SIG-M5 (cell line): Measurements from ENCODE around the gene HHAT.
A peak's percentile ranks its signal among the peaks of the same experiment; 100 is the strongest.

Experiments
- DNase-seq: peaks from one replicate; lab custom pipeline; 2025; lab: John Stamatoyannopoulos, UW

HHAT gene

DNA sequence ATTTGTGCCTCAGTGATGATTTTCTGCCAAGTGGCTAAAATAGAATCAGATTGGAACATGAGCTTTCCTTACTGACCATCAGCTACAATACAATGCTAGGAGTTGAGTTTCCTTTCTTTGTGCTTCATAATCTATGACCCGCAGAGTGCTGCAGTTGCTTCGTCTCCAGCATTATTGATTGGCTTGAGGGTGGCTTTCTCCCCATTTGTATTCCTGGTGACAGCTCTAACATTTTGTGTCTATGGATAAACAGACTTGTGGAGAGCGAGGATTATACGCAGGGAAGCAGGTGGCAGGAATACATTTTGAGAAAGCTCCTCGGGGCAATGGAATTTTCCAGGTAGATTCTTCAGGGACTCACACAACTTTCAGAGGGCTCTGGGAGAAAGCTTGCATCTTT is 223.2 kb downstream of the HHAT start:
- DNase-seq: no peak

DNA sequence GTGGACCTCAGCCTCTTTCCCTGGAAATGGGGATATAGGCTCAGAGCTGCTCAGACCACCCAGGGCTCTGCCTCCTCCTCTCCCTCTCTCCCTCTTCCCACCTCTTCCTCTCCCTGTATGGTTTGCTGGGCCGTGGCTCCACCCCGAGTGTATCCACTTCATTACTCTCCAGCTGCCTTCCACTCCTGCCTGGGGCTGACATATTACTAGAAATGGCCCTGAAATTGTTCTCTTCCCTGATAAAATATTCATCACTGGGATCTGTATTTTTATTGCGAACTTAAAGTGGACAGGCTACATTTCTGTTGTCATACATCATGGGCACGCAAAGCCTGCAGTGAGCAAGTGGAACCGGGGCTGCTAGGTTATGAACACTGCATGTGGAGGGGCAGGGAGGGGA is 225.0 kb downstream of the HHAT start:
- no peak for DNase-seq

DNA sequence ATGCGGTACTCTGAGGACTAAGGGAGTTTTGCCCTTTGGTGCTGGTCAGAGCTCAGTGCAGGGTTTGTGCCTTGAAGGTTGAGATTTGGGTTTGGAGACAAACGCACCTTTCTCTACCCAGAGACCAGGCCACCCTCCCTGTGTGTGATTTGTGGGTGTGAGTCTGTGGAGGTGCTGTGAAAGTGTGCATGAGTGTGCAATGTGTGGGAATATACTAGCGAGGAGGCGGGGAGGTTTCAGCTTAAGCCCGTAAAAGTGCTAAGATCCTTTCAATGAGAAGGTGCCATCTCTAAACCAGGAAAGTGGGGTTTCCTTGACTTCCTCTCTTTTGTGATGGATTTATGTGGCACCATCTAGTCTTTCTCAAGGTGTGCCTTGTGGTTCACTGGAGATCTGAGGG is 225.7 kb downstream of the HHAT start:
- no peak for DNase-seq

DNA sequence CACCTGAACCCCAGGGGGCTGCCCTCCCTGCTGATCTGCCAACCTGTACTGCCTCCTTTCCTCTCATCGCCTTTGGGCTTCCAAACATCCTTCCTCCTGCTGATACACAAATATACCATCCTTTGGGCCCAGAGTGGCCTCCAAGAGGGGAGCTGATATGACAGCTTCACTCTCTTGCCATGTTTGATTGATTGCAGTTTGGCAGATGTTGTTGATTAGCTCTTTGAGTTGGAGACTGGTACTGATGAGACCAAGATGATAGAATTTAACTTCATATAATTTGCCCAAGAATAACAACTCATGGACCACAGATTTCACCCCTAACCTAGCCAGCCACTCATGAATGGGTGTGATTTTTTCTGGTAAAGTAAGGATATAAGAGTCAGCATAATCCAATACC is 227.8 kb downstream of the HHAT start:
- DNase-seq: no peak

DNA sequence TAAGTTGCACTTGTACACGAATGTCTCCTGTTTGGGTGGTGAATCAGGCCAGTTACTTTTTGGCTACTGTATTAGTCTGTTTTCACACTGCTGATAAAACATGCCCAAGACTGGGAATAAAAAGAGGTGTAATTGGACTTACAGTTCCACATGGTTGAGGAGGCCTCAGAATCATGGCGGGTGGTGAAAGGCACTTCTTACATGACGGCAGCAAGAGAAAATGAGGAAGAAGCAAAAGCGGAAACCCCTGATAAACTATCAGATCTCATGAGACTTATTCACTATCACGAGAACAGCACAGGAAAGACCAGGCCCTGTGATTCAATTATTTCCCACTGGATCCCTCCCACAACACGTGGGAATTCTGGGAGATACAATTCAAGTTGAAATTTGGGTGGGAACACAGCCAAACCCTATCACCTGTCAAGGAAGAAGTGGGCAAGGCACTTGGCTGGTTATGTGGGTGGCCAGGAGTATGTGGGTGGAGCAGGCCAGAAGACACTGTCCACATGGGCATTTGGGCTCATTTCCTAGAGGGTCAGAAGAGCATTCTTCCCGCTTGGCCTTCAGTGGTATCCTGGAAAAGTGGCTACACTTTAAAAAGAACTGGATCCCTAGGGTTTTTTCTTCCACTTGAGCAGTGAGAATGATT is 228.8 kb downstream of the HHAT start:
- DNase-seq: no peak

DNA sequence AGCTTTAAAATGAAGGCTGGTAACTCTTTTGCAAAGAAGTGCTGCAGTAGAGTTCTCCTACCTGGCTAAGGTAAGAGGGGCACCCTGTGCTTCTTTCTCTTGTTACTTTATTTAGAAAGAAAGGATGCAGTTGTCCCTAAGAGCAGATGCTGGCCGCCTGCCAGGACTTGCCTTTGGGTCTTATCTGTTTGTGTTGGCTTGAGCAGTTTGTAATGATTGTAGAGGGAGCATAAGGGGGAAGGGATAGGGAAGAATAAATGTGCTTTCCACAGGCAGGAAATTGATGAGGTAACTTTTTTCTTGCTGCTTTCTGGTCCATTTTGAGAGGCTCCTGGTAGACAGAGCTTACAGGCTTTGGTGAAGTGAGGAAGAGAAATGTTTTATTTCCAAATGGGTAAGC is 229.6 kb downstream of the HHAT start:
- no peak for DNase-seq

DNA sequence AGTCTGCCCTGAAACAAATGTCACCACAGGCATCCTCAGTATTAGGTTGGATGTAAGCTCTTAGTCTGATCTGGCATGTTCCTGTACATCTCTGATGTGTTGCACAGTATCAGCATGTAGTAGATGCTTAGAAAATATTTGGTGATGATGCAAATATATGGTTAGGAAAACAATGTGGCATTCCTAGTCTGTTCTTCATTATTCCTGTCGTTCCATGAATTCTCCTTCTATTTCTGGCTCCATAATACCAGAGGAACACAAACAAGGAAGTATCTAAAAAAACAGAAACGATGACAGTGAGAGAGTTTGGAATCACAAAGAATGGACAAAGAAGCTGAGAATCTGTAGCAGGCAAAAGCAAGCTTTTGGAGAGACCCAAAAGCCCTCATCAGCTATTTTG is 236.6 kb downstream of the HHAT start:
- no peak for DNase-seq

DNA sequence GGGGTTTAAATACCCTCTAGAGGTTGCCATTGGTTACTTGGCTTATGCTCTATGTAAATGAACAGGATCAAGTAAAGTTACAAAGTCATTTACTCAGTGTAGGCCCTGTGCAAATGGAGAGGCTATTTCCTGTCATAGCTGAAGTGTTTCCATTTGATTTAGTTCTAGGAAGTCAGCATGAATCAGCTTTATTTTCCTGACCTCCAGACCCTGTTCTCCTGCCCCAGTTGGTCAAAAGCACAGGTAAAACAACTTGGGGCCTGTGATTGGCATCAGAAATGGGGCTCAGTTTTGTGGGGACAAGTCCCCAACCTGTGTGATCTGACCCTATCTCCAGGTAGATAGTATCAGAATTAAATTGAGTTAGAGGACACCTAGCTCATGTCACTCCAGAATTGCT is 239.9 kb downstream of the HHAT start:
- DNase-seq: no peak

DNA sequence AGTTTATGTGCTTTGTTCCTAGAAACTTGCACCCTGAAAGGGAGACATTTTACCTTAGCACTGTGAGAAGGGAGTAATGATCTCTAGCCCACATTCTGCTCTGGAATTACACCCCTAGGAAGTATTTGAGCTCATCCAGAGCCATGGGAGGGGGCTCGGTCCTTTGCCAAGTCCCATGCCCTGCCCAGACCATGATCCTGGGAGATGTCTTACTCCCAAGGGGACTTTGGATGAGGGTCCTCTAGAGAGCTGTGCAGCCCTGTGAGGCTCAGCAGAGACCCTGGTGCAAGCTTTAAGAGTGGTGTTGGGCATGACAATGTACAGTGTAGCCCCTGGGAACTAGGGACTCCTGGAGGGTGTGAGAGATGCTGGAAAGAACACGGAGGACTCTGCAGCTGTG is 241.4 kb downstream of the HHAT start:
- no peak for DNase-seq

DNA sequence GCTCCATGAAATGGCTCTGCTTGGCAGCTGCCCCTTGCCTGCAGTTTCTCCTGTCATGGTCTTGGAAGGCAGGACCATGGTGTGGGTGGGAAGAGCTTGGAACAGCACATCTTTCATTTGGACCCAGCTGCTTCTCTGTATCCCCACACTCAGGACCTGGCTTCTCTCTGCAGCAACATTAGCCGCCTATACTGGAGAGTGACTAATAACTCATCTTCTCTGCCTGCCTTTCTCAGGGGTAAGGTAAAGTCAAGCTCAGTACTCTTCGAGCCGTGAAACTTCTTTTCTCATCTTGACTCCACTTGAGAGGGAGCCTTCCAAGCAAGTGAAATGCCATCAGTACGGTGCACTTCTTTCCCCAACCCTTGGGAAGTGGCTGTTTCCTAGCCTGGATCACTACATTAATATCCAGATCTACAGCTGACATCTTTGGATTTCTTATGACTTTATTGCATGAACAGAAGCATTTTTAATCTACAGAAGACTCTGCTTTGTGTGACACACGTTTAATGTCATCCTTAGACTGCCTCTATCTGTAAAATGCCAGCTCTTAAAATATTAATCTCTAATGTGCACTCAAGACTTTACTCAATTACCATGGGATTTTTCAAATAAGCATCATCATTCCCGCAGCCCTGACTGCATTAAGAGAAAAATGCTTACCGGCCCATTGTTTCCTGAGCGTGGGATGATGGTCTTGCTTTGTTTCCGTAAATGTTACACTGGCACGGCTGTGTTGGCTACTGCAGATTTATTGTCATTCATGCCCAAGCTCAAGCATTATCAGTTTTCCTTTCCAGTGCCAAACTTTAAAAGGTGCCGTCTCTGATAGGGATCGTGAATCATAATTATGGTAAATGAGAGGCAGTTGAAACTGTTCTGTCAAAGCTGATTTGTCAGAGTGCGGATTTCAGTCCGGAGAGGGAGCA is 242.9 kb downstream of the HHAT start:
- no peak for DNase-seq

DNA sequence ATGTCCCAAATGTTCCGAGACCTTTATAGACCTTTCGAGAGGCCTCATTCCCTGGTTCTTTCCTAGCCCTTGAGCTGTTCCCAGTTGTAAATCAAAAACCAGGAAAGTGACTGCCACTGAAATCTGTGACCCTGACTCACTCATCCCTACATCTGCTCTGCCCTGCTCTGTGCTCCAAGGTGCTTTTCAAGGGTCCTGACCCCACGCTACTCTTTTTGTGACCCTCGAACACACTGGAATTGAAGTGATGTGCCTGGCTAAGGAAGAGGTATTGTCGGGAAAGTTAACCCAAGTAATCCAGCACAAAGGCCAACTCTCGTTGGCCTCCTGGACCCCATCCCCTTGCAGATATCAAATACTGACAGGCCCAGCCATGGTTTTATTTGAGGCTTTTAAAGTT is 244.4 kb downstream of the HHAT start:
- no peak for DNase-seq

DNA sequence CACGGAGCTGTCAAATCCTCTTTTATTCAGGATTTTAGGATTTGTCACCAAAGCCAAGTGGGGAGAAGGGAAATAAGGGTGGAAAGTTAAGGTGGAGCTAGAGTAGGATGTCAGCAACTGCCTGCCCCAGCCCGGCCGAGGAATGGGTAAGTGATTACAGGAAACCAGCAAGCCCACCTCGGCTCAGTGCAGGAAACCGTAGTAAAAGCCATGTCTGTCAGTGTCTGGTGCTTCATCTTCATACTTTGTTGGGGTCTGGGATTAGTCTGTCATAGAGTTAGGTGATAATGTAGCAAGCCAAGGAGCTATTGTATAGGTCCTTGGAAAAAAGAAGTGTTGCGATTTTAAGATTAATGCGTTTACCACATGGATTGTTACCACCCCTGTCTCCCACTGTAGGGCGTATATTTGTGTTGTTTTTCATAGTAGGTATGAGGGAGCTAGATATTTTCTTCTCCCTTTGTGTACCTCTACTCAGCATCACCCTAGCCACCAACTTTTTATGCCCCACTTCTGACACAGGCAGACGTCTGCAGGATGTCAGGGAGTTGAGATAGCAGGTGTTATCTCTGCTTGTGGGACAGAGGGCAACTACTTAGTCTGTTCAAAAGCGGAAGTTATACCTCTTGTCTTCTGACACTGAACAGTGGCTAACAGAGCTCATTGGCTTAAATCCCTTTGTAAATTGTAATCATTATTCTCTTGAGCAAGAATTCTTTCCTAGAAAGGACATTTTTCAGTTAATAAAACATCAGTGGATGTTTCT is 253.7 kb downstream of the HHAT start:
- no peak for DNase-seq

DNA sequence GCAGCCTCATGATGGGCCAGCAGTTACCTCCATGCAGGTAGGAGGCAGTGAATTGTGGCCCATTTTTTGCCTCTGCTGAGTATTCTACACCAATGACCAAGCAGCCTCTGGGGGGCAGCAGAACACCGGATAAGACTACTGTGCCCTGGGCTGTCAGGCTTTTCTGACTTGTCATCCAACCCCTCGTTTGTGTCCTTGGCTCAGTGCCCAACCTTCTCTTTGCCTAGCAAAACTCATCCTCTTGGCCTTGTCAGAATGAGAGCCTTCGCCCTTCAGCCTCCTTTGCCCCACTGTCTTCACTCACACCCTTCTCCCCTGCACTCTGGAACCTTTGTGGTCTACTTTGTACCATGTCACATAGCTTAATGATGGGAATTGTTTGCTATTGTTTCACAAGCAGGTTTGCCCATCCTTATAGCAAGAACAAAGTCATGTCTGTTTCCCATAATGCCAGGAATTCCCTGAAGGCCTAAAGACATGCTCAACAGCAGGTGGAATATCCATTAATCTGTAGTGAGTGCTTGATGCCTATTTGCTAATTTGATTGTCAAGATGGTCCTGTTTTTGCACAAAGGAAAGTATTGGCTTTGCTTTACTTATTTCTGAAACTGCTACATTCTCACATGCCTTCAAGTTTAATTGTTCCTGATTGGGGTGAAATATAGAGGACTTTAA is 255.9 kb downstream of the HHAT start:
- DNase-seq: no peak

DNA sequence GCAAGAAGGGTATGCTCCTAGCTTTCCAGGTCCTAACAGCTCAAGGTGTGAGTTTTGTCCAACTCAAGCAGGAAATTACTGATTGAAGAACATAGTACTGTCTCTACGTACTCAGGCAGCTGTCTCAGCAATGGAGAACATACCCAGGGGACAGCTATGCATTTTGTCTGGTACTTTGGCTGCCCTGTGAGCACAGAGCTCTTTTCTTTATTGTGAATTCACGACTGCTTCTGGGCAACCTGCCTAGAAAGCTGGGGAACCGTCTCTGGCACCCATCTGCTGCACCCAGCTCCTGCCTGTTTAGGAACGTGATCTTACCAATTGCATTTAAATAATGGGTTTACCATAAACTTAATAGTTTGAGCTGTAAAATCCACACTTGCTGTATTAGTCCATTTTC is 258.1 kb downstream of the HHAT start:
- no peak for DNase-seq

DNA sequence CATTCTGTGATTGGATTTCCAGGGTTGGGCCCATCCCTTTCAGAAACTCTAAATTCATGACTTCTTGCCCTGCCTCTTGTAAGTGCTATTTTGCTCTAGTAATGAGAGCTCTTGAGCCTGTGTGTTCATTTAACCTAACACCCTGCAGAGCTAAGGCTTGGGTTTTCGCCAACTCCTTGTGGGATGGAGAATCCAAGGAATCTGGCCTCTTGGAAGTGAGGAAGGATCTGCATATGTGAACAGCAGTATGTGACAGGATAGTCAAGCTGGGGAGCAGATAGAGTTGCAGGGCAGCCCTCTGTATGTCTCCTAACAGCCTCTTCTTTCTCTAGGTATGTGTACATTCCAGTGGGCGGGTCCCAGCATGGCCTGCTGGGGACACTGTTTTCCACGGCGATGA is 258.9 kb downstream of the HHAT start:
- DNase-seq: no peak

DNA sequence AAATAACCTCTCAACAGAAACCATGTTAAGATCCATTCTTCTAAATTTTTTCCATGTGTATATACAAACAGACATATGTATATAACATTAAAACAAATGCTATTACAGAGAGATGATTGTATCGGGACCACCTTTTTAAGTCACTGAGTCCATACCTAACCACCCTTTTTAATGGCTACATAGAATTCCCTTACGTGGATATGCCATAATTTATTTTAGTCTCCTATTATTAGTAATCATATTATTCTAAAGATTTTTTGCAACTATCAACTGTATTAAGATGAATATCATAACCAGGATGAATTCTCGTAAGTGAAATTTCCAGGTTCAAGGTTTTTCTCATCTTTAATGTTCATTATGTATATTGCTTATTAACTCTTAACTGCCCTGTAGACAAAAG is 259.7 kb downstream of the HHAT start:
- DNase-seq: no peak

DNA sequence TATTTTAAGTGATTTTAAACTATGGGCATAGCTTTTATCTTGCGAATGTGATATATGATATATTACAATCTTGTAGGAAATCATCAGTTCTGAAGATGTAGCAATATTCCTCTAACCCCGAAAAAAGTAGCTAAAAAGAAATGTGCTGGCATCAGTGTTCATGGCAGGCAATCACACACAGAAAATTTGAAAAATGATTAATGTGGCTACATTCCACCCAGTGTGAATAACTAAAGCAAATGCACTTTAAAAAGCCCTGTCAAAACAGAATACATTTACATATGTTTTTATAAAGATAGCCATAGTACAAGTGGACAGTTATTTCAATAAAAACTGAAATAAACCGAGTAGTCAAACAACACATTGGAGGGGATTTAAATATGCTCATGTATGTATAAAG is 260.2 kb downstream of the HHAT start:
- no peak for DNase-seq

DNA sequence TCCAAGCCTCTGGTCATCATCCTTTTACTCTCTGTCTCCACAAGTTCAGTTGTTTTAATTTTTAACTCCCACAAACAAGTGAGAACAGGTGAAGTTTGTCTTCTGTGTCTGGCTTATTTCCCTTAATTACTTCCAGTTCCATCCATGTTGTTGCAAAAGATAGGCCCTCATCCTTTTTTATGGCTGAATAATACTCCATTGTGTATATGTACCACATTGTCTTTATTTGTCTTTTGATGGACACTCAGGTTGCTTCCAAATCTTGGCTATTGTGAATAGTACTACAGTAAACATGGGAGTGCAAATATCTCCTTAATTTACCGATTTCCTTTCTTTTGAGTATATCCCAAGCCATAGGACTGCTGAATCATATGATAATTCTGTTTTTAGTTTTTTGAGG is 262.5 kb downstream of the HHAT start:
- no peak for DNase-seq

DNA sequence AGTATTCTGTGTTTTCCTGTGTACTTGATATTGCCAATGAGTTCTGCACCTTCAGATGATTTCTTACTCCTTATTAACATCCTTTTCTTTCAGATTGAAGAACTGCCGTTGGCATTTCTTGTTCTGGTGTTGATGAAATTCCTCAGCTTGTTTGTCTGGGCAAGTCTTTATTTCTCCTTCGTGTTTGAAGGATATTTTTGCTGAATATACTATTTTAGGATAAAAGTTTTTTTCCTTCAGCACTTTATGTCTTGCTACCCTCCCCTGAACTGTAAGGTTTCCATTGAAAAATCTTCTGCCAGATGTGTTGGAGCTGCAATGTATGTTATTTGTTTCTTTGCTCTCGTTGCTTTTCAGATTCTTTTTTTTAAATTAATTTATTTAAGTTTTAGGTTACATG is 265.9 kb downstream of the HHAT start:
- DNase-seq: no peak

DNA sequence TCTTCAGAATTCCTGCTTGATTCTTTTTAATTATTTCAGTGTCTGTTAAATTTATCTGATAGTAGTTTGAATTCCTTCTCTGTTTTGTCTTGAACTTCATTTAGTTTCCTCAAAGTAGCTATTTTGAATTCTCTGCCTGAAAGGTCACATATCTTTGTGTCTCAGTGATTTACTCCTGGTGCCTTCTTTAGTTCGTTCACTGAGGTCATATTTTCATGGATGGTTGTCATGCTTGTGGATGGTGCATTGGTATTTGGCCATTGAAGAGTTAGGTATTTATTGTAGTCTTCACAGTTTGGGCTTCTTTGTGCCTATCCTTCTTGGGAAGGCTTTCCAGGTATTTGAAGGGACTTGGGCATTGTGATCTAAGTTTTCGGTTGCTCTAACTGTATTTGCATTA is 267.9 kb downstream of the HHAT start:
- no peak for DNase-seq

DNA sequence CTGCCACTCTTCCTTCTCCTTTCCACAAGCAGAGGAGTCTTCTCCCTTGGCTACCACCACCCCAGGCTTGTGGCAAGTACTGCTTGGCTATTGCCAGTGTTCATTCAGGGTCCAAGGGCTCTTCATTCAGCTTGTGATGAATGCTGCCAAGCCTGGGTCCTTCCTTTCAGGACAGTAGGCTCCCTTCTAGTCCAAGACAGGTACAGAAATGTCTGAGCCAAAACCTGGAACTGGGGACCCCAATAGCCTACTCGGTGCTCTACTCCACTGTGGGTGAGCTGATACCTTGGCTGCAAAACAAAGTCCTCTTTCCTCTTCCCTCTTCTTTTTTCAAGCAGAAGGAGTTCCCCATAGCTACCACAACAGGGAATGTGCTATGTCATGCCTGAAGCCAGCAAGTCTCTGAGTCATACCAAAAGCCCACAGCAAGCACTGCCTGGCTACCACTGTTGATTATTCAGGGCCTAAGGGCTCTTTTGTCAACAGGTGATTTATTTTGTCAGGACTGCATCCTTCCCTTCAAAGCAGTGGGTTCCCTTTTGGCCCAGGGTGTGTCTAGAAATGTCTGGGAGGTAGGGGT is 268.9 kb downstream of the HHAT start:
- no peak for DNase-seq

DNA sequence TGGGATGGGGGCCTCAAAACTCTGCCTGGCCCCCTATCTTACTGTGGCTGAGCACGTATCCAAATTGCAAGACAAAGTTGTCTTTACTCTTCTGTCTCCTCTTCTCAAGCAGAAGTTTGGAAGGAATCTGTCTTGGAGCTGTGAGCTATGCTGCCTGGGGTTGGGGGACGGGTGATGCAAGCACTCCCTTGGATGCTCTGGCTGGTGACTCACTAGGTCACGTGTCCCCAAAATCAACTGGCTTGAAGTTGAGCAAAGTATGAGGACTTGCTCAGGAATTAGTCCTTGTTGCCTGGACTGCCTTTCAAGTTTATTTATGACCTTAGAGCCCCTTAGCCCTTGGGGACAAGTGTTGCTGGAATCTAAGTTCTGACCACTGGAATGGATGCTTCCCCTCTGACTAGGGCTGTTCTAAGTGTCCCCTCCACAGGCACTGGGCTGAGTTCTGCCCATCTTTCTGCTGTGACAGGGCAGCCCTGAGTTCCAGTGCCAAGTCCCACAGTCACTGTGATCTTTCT is 269.5 kb downstream of the HHAT start:
- DNase-seq: peak; percentile 44
